Naive thymus-derived CD4-positive, alpha-beta T cell (primary cell): Measurements from ENCODE around the gene DIP2B. TPM values are rescaled to one million over a fixed set of nuclear protein-coding genes. Genes with fewer than 3 reads are reported as not detected.

Experiments used
- ATAC-seq: fragments of 150-1000 bp; cut with Tn5 transposase; 2 replicates; pipeline ENCODE4 v1.10.0; 2021; ENCODE audit warnings: mild to moderate bottlenecking, moderate library complexity
- CTCF ChIA-PET: fragments of 350-600 bp; sonication (Branson Sonifier 250); formaldehyde crosslinking; loops from one replicate; lab custom pipeline; 2021; ENCODE audit warnings: antibody characterized with exemption; lab: Charles Lee
- POLR2A ChIA-PET: fragments of 350-600 bp; sonication (Branson Sonifier 250); formaldehyde crosslinking; loops from one replicate; lab custom pipeline; 2021; ENCODE audit warnings: antibody characterized with exemption, inconsistent platforms; lab: Charles Lee
- DNase-seq, 9 donors: peaks; one replicate each; pipeline versions ENCODE4 v3.0.0 to v3.0.0-alpha.2; 2020 to 2022; ENCODE audit warnings: mixed read lengths in 1 of 9
- H3K27ac ChIP-seq: one replicate; pipeline ENCODE4 v1.7.0; 2013; ENCODE audit warnings: mild to moderate bottlenecking, low read depth, low read length, moderate library complexity
- H3K27me3 ChIP-seq, 2 donors: one replicate each; pipeline ENCODE4 v1.7.0; 2013; ENCODE audit warnings: low read length in 2 of 2, mild to moderate bottlenecking in 2 of 2, moderate library complexity in 2 of 2; ENCODE audit not compliant: control insufficient read depth in 2 of 2, insufficient read depth in 2 of 2
- H3K36me3 ChIP-seq, 3 experiments: 1 replicate in 2 of 3; 2 replicates in 1 of 3; pipeline ENCODE4 v1.7.0; 2013; ENCODE audit warnings: low read length in 3 of 3, mild to moderate bottlenecking in 3 of 3, moderate library complexity in 1 of 3; ENCODE audit not compliant: insufficient read depth in 3 of 3, control insufficient read depth in 2 of 3
- H3K4me1 ChIP-seq, 2 donors: one replicate each; pipeline ENCODE4 v1.7.0; 2013; ENCODE audit warnings: low read length in 2 of 2, mild to moderate bottlenecking in 2 of 2, moderate library complexity in 1 of 2; ENCODE audit not compliant: control insufficient read depth in 2 of 2, insufficient read depth in 2 of 2
- H3K4me3 ChIP-seq: 2 replicates; pipeline ENCODE4 v1.7.0; 2013; ENCODE audit warnings: mild to moderate bottlenecking, low read length
- H3K9me3 ChIP-seq, 3 experiments: 1 replicate in 2 of 3; 2 replicates in 1 of 3; pipeline ENCODE4 v1.7.0; 2013; ENCODE audit warnings: low read length in 3 of 3; ENCODE audit not compliant: control insufficient read depth in 2 of 3
- H3K27ac Mint-ChIP-seq, 9 donors: one replicate each; pipeline ENCODE4 v1.8.0; 2020 to 2022; ENCODE audit warnings: mixed read lengths in 9 of 9, mild to moderate bottlenecking in 8 of 9, moderate library complexity in 5 of 9, inconsistent platforms in 2 of 9
- H3K27me3 Mint-ChIP-seq, 5 donors: one replicate each; pipeline ENCODE4 v1.8.0; 2021 to 2022; ENCODE audit warnings: mixed read lengths in 5 of 5, mild to moderate bottlenecking in 1 of 5
- H3K36me3 Mint-ChIP-seq, 5 donors: one replicate each; pipeline ENCODE4 v1.8.0; 2020 to 2022; ENCODE audit warnings: mixed read lengths in 5 of 5, mild to moderate bottlenecking in 3 of 5, inconsistent platforms in 1 of 5
- H3K4me1 Mint-ChIP-seq, 7 donors: one replicate each; pipeline ENCODE4 v1.8.0; 2020 to 2022; ENCODE audit warnings: mixed read lengths in 7 of 7, mild to moderate bottlenecking in 3 of 7, inconsistent platforms in 1 of 7
- H3K4me3 Mint-ChIP-seq, 10 donors: one replicate each; pipeline ENCODE4 v1.8.0; 2020 to 2022; ENCODE audit warnings: mild to moderate bottlenecking in 10 of 10, mixed read lengths in 10 of 10, moderate library complexity in 6 of 10, inconsistent platforms in 2 of 10
- H3K9me3 Mint-ChIP-seq, 11 donors: one replicate each; pipeline ENCODE4 v1.8.0; 2020 to 2022; ENCODE audit warnings: mixed read lengths in 11 of 11, mild to moderate bottlenecking in 4 of 11, inconsistent platforms in 1 of 11, moderate library complexity in 1 of 11
- intact Hi-C, 2 donors: fragments of 100-400 bp; cut with micrococcal nuclease; formaldehyde crosslinking; loops; one replicate each; pipeline ENCODE4 v1.15.1; 2023
- polyA plus RNA-seq, 2 donors: library from polyadenylated mRNA; unstranded; fragments of 300-500 nt; fragmentation: Illumina TruSeq; gene quantifications; one replicate each; pipeline ENCODE4 v1.2.3, GENCODE V29; 2021
- total RNA-seq, 6 experiments: library from RNA in 5 of 6; stranded (reverse) in 5 of 6; gene quantifications; 1 replicate in 5 of 6; 2 replicates in 1 of 6; pipeline ENCODE4 v1.2.3 and lab custom pipeline; 2021 to 2026

Gene DIP2B
- total and polyA plus RNA-seq, 7 experiments from 2014 or later = 10.0 to 41.8 (median 34.3) TPM

DNA sequence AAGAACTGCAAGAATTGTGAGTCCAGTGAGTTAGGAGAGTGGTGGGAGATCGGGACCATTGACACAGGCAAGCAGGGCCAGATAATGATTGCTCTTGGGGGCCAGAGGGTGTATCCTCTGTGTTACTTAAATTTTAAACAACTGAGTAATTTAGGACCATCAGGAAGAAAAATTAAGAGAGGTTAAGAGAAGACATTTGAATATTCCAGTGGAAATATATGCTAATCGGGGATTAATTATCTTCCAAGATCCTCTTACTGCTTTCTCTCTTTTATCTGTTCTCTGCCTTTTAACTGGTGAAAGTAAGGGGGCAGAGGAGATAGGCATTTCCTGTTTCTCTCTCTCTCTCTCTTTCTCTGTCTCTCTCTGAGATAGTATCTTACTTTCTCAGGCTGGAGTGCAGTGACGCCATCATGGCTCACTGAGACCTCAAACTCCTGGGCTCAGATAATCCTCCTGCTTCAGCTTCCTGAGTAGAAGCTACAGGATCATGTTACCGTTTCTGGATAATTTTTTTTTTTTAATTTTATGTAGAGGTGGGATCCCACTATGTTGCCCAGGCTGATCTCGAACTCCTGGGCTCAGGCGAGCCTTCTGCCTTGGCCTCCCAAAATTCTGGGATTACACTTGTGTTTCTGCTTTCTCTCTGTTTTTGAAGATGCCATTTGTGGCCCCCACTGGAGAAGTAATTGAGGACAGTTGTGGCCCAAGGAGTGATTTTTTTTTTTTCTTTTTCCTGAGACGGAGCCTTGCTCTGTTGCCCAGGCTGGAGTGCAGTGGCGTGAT lies 85.1 kb downstream of the DIP2B start:
- peaks cover 16 to 52% (median 48%) of the 10 kb centered on the region in 7 donors for H3K4me1 Mint-ChIP-seq
- peak overlapping the region in 9 of 10 donors; percentile 26 to 68 (median 48) for H3K4me3 Mint-ChIP-seq
- Histone ChIP-seq H3K27me3 (no peaks in the 10 kb centered on the region), H3K27ac (peak overlapping the region; percentile 17), H3K9me3 (no peaks in the 10 kb centered on the region), H3K36me3 (no peaks in the 10 kb centered on the region), H3K4me3 (no peak overlapping the region), H3K4me1 (peaks cover 0 to 13% of the 10 kb centered on the region in 2 donors)
- POLR2A ChIA-PET = interaction anchor here (0.8 kb wide), 1 partner anchor 179 kb away, joined by 6 read pairs; no protein-coding TSS in a partner anchor
- CTCF ChIA-PET = no interaction called here
- peak overlapping the region; percentile 20 to 91 (median 72) for H3K27ac Mint-ChIP-seq
- intact Hi-C loops = no loop called here
- H3K36me3 Mint-ChIP-seq = no peaks in the 10 kb centered on the region
- no peaks in the 10 kb centered on the region for H3K9me3 Mint-ChIP-seq
- H3K27me3 Mint-ChIP-seq = no peaks in the 10 kb centered on the region
- ATAC-seq (peak; percentile 72), DNase-seq (peak in 6 of 9 donors; percentile 7 to 46 (median 37))

DNA sequence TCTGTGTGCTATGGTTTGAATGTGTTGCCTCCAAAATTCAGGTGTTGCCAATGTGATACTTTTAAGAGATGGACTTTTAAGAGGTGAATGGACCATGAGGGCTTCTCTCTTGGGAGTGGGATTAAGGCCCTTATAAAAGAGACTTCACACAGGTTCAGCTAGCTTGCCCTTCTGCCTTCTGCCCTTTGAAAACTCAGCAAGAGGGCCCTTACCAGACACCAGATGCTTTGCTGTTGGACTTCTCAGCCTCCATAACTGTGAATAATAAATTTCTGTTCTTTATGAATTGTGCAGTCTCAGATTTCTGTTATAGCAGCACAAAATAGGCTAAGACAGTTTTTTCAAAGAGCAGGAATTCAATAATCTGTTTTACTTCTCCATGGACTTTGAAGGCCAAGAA lies 86.1 kb downstream of the DIP2B start:
- Mint-ChIP-seq H3K4me3 (no peak overlapping the region), H3K27me3 (no peaks in the 10 kb centered on the region), H3K27ac (peak overlapping the region in 5 of 9 donors; percentile 22 to 91 (median 72)), H3K9me3 (no peaks in the 10 kb centered on the region), H3K36me3 (peaks cover 0 to 1% (median 0%) of the 10 kb centered on the region in 5 donors), H3K4me1 (peaks cover 19 to 58% (median 52%) of the 10 kb centered on the region in 7 donors)
- Histone ChIP-seq H3K27ac (no peak overlapping the region), H3K36me3 (no peaks in the 10 kb centered on the region), H3K9me3 (no peaks in the 10 kb centered on the region), H3K4me1 (peaks cover 0 to 12% of the 10 kb centered on the region in 2 donors), H3K27me3 (no peaks in the 10 kb centered on the region), H3K4me3 (no peak overlapping the region)
- ATAC-seq = no peak
- CTCF ChIA-PET = no interaction called here
- POLR2A ChIA-PET = no interaction called here
- DNase-seq = no peak
- intact Hi-C loops = no loop called here

DNA sequence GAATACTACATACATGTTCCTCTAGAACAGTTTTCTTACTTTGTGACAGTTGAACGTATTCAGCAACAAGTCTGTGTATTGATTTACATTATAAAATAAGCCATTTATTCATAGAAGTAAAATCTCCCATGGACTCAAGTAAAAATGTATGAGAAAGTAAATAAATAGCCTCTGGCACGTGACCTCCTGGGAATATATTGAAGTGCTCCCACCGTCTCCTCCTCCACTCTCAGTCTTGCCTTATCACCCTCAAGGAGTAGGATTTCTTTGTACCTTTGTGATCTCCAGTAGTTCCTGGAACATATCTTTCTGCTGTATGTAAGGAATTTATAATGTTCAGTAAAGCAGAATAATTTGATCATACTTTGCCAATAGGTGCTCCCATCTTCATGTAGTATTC lies 90.9 kb downstream of the DIP2B start:
- CTCF ChIA-PET = no interaction called here
- H3K9me3 Mint-ChIP-seq = no peaks in the 10 kb centered on the region
- ATAC-seq (no peak), DNase-seq (no peak)
- no peak overlapping the region for H3K4me3 Mint-ChIP-seq
- H3K36me3 ChIP-seq = no peaks in the 10 kb centered on the region
- no peak overlapping the region for H3K27ac ChIP-seq
- peaks cover 0 to 7% of the 10 kb centered on the region in 2 donors for H3K4me1 ChIP-seq
- peaks cover 31 to 75% (median 58%) of the 10 kb centered on the region in 7 donors for H3K4me1 Mint-ChIP-seq
- no peaks in the 10 kb centered on the region for H3K27me3 Mint-ChIP-seq
- intact Hi-C loops = loop anchor here (2.0 to 5.0 kb wide), 4 partner anchors 15 to 91 kb away; partner anchors contain the start of gene DIP2B (in 1 of the 2)
- no peak overlapping the region for H3K4me3 ChIP-seq
- H3K9me3 ChIP-seq = no peaks in the 10 kb centered on the region
- H3K36me3 Mint-ChIP-seq = peaks cover 0 to 7% (median 5%) of the 10 kb centered on the region in 5 donors
- POLR2A ChIA-PET = no interaction called here
- peak overlapping the region in 6 of 9 donors; percentile 4 to 76 (median 20) for H3K27ac Mint-ChIP-seq
- H3K27me3 ChIP-seq = no peaks in the 10 kb centered on the region

GRCh38 chr12:50597200-50598195 lies 92.7 kb downstream of the DIP2B start:
- Histone ChIP-seq H3K4me3 (no peak overlapping the region), H3K9me3 (no peaks in the 10 kb centered on the region), H3K27me3 (no peaks in the 10 kb centered on the region), H3K36me3 (no peaks in the 10 kb centered on the region), H3K4me1 (peaks cover 0 to 7% of the 10 kb centered on the region in 2 donors), H3K27ac (peak overlapping the region; percentile 36)
- H3K27me3 Mint-ChIP-seq = no peaks in the 10 kb centered on the region
- H3K27ac Mint-ChIP-seq = peak overlapping the region in 8 of 9 donors; percentile 16 to 80 (median 58)
- DNase-seq (peak in 8 of 9 donors; percentile 8 to 55 (median 33)), ATAC-seq (peak; percentile 88)
- H3K4me1 Mint-ChIP-seq = peaks cover 38 to 76% (median 58%) of the 10 kb centered on the region in 7 donors
- POLR2A ChIA-PET = interaction anchor here (0.6 to 1.1 kb wide), 2 partner anchors 93 to 98 kb away, joined by 5 to 7 read pairs; partner anchors contain the start of gene DIP2B
- intact Hi-C loops = loop anchor here (1.0 to 5.0 kb wide), 5 partner anchors 41 to 93 kb away; partner anchors contain the start of gene DIP2B (in 2 of the 2)
- no peaks in the 10 kb centered on the region for H3K9me3 Mint-ChIP-seq
- CTCF ChIA-PET = interaction anchor here (0.9 kb wide), 1 partner anchor 90 kb away, joined by 5 read pairs; no protein-coding TSS in a partner anchor
- peak overlapping the region in 9 of 10 donors; percentile 26 to 76 (median 62) for H3K4me3 Mint-ChIP-seq
- H3K36me3 Mint-ChIP-seq = peaks cover 0 to 15% (median 11%) of the 10 kb centered on the region in 5 donors

GRCh38 chr12:50598321-50598862 lies 93.6 kb downstream of the DIP2B start:
- DNase-seq = no peak
- H3K27me3 ChIP-seq = no peaks in the 10 kb centered on the region
- ChIA-PET CTCF (no interaction called here), POLR2A (interaction anchor here (1.1 kb wide), 1 partner anchor 94 kb away, joined by 5 read pairs; the partner anchor contains the start of gene DIP2B)
- H3K36me3 ChIP-seq = no peaks in the 10 kb centered on the region
- peaks cover 0 to 7% of the 10 kb centered on the region in 2 donors for H3K4me1 ChIP-seq
- ATAC-seq = no peak
- no peak overlapping the region for H3K4me3 ChIP-seq
- no peak overlapping the region for H3K27ac ChIP-seq
- intact Hi-C loops = loop anchor here (5.0 kb wide), 2 partner anchors 46 to 66 kb away; no protein-coding TSS in a partner anchor
- Mint-ChIP-seq H3K36me3 (peaks cover 0 to 15% (median 11%) of the 10 kb centered on the region in 5 donors), H3K27me3 (no peaks in the 10 kb centered on the region), H3K4me1 (peaks cover 38 to 73% (median 55%) of the 10 kb centered on the region in 7 donors), H3K9me3 (no peaks in the 10 kb centered on the region), H3K27ac (peak overlapping the region in 8 of 9 donors; percentile 0 to 72 (median 34)), H3K4me3 (peak overlapping the region in 7 of 10 donors; percentile 10 to 62 (median 52))
- H3K9me3 ChIP-seq = no peaks in the 10 kb centered on the region
